HUDEP-2 (cell line): ENCODE data around the gene ACOX3.
A peak's percentile ranks its signal among the peaks of the same experiment; 100 is the strongest.
"Not testable (repeated sequence)": the region's sequence is repeated elsewhere in the genome, so short reads cannot be mapped to it uniquely, and the experiment has no call there.

Experiments
- DNase-seq, 76 experiments: peaks; one replicate each; lab custom pipeline; 2025; ENCODE audit not compliant: unreplicated experiment in 76 of 76; lab: John Stamatoyannopoulos, UW

ACOX3 gene

DNA sequence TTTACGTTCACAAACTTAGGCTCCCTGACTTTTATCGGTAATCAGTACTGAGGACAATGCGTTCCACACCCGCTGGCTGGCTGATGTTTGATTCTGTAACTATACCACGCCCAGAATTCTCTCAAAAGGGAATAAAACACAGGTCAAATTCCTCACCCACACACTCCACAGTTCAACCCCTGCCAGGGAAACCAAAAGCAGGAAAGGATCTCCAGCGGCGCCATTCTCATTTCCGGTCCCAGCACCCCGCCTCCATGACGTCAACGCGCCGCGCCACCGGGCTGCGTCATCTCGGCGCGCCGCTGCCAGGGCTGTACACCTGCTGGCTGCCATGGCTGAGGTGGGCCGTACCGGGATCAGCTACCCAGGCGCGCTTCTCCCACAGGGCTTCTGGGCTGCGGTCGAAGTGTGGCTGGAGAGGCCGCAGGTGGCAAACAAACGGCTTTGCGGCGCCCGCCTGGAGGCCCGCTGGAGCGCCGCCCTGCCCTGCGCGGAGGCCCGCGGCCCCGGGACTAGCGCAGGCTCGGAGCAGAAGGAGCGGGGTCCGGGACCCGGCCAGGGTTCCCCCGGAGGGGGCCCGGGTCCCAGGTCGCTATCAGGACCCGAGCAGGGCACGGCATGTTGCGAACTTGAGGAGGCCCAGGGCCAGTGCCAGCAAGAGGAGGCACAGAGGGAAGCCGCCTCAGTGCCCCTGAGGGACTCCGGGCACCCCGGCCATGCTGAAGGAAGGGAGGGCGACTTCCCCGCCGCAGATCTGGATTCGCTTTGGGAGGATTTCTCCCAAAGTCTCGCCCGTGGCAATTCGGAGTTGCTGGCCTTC lies at the start of gene ACOX3, which contains the start of gene TRMT44:
TSS of gene ACOX3 (minus strand) at position 232 of the 820 bp plus-strand sequence. CDS start 24,202 bp downstream, outside the sequence.
TSS of gene TRMT44 (plus strand) at position 286 of the 820 bp plus-strand sequence. CDS start at position 332, 46 bp downstream.
- peak in 73 of 76 experiments; percentile 24 to 91 (median 77) for DNase-seq

DNA sequence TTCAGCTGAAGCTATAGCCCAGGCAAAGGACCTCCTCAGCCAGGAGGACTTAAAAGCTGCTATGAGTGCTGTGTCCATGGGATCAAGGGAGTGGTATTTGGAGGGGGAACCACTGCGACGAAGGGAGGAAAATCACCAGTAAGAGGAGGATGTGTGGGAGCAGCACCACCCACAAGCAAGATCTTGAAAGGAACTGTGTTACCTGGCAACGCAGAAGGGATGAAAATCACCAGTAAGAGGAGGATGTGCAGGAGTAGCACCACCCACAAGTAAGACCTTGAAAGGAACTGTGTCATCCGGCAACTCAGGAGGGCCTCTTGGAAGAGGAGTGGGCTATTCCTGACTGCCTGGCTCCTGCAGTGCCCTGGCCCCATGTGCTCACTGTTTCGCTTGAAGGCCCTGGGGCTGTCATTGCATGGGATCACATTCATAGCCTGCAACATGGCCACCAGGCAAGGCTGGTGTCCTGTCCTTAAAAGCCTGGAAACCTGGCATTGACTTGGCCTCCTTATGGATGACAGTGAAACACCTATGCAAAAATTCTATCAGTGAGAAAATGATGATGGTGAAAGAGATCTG lies 48.4 kb upstream of the ACOX3 start:
- no peak for DNase-seq

DNA sequence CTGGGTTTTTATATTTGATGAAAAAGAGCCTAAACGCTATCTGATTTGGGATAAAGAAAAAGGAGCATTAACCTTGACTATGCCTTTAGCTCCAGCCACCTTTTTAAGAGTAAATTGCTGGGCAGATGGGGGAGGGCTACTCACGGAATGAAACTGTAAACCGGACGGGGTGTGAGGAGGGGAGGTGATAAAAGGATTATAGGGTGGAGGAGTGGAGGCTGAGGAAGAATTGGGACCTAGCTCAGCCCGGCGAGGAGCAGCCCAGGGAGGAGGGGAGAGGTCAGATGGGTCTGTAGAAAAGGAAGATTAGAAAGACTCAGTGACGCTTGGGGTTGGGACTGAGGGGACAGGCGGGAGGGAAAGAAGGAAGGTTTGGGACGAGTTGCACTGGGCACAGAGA lies 46.1 kb upstream of the ACOX3 start:
- DNase-seq, result not testable (repeated sequence)

DNA sequence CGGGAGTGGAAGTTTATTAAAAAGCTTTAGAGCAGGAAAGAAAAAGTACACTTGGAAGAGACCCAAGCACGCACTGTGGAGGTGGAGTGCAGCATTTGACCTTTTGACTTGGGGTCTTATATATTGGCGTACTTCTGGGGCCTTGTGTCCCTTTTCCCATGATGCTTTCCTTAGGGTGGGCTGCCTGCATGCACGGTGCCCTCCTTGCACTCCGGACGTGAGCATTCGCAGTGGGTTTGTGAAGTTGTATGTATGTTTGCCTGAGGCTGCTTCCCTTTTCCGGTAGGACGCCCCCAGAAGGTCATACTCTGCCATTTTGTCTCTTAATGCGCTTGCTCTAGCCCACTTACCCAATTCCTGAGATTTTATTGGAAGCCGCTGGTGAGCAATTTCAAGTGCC lies 39.7 kb upstream of the ACOX3 start:
- DNase-seq, result no peak

DNA sequence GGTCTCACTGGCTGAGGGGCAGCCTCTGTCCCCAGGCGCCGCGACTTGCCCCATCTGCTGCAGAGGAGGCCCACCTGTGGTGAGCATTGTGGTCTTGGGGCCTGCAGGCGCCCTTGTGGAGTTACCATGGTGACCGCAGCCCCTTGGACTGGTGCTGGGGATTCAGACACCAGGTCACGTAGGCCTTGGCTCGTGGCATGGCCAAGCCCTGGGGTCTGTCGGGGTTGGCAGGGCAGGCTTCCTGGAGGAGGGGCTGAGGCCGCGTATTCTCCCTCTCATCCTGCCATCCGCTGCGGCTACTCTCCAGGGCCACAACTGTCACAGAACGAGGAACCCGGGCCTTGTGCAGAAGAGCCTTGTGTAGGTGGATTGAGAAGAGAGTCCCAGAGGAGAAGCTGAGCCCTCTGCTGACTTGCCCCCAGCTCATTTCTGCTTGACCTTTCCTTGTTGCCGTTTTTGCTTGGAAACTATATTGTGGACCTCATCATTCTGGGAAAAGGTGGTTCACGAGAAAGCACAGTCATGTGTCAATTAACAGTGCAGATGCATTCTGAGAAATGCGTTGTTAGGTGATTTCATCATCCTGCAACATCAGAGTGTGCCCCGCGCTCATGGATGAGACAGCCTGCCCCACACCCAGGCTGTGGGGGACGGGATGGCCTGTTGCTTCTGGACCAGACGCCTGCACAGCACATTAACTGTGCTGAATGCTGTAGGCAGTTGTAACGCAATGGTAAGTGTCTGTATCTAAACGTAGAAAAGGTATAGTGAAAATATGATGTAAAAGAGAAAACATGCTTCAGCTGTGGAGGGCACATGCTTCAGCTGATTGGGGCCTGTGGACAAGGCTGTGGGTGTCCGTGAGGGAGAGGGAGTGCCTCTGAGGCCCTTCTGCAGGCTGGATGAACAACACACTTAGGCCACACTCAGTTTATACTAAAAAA lies 38.5 kb upstream of the ACOX3 start:
- DNase-seq, result no peak

DNA sequence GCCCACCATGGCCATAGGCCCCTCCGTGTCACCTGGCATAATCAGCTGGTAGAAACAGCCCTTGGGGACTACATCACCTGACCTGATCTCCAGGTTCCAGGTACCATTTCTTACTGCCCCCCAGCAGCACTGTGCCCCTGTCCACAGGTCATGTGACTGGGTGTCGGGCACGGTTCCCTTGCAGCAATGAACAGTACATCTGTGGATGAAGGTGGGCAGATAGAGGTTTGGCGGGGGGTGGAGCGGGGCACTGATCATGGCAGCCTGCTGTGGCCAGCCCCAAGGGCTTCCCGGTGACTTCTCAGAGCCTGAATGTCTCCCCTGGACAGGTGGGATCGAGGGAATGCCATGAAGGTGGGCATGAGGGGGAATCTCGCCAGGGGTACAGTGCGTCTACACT lies 37.8 kb upstream of the ACOX3 start:
- DNase-seq, result no peak

DNA sequence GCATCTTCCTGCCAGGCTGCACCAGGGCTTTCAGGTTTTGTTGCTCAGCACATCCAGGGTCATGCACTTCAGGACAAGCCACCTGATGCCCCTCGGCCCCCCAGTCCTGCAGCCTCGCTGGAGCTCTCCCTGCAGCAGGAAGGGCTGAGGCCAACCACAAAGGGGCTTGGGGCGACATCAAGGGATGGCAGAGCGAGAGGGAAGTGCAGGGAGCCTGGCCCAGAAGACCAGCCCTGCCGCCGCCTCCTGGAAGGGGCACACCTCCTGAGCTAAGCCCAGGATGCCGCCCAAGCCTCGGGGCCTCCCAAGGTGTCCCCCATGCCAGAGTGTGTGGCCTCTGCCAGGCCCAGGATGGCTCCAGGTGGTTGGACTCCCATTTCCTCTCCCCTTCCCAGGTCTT lies 37.2 kb upstream of the ACOX3 start:
- no peak for DNase-seq

DNA sequence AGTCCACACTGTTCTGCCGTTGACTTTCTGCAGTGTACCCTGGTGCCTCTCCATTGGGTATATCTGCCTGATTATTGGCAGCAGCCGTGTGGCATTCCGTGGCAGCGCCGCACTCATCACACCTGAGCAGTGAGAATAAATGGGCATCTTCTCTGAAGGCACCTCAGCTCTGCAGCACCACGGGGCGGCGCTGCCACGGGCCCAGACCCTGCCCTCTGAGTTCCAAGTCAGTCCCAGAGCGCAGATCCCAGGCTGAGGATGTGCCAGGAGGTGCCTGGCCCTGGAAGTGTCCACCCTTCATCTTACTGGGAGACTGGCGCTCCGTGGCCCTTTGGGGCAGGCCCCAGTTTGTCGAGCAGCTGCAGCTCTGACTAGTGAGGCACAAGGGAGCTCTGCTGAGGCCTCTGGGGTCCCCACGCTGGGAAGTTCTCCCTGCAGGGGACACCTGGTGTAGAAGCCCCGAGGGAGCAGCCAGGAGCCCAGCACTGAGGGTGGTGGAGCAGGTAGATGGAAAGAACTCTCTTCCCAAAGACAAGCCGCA lies 36.6 kb upstream of the ACOX3 start:
- DNase-seq, result no peak

DNA sequence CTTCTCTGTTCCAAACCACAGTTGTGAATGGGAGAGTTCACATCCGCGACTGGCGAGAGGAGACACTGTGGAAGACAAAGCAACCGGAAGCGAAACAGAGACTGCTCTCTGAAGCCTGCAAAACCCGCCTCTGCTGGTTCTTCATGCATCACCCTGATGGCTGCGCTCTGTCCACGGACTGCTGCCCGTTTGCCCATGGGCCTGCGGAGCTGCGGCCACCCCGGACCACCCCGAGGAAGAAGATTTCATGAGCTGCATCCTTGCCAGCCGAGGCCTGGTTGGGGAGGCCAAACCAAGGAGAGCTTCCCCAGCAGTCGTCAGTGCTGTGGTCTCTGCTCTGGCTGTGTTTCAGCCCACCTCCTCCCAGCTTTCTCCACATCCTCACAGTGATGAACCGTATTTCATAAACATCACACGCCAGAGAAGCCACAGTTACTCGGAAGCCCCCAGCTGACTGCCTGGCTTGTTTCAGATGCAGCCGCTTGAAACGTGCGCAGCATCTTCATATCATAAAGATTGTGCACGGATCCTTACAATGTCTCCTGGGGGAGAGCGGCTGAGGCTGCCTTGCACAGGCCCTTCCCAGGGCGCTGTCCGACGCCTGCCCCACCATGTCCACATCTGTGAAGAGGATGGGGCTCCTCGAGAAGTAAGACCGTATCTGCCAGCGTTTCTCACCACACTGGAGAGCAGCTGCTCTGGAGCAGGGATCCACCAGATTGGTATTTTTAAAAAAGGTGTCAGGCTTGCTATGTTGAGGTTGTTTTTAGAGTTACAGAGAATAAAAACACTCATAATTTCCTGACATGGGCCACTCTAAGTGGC lies 35.4 kb upstream of the ACOX3 start:
- no peak for DNase-seq

DNA sequence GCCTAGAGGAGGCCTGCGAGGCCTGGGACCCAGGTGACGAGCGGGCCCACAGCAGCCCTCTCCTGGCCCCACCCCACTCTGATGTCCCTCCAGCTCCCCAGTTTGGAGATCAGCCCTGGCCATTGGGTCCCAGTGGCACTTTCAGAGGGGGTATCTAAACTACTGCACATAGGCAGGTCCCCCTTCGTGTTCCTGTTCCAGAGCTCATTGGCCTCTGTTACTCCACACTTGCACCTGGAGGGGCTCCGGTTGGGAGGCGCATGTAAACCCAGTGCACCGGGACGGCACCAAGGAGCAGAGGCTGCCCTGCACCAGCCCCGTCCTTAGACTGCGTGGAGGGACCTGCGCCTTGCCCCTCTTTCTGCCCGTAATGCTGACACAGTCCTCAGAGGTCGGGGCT lies 34.3 kb upstream of the ACOX3 start:
- no peak for DNase-seq

DNA sequence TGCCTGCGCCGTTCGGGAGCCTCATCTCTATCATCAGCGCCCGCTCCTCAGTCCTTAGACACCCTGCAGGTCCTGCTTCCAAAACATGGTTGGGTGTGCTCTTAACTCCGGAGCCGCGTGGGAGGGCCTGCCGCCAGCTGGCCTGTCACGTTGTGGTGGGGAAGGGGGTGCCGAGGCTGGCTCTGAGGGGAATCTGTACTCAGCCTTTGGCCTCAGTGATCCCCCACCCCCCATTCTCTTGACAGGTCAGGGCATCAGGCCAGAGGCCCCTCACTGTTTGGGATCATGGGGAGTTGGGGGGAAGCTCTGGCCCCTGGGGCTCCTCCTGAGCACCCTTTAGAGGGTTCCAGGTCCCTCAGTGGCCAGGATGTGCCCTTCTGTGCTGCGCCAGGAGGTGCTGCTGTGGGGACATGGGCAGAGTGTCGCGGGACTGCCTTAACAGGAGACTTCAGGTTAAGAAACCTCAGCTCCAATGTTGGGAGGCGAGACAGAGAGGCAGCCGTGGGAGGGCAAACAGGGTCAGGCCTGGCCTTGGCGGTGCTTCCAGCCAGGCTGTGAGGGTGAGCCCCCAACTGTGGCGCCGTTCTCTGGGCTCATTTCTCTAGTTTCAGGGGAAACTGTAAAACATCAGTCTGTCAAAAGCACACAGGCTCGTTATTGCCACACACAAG lies 33.5 kb upstream of the ACOX3 start:
- DNase-seq, result no peak

DNA sequence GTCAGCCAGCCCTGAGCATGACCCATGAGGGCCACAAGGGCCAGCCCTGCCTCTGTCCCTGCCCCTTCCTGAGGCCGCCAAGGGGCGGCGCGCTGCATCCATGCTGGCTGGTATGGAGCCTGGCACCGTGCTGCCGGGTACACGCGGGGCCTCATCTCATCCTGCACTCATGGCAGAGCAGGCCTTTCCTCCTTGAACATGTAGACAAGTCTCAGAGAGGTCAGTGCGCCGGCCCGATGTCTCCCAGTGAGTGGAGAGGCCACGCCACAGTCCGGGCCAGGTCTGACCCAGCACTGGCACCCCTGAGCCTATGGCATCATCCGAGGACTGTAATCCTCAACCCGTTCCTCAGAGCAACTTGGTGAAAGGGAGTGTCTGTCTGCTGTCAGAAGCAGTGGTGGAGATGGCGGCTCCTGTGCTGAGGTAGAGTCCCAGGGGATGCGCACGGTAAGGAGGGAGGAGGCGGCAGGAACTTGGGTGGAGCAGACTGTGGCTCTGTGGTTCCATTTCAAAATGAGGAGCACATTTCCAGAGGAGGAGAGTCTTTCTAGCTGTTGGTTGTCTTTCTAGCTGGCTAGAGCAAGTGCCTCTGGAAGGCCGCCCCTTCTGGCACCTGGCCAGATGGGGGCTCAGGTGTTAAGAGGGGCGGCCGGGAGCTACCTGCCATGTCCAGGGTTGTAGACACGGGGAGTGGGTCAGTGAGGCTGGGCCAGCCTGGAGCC lies 32.8 kb upstream of the ACOX3 start:
- DNase-seq, result no peak

DNA sequence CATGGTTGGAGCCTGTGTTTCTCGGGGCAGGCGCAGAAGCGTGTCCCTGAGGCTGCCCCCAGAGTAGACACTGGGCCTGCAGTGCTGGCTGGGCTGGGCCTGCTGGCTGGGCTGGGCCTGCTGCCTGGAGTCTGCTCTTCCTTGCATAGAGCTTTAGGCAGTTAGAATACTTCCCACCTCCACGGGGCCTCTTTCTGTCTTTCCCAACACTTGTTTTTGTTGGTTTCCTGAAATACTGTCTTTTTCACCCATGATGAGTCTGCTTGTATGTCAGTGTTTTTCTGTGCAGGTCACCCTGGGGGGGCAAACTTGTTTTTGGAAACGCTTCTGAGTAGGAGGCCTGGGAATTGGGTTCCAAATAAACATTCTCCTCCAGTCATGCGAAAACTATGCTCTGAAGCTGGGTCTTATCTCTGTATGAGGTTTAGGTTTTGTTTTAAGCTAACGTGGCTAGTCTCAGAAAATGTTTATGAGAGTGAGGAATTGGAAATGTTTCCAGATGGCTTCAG lies 32.2 kb upstream of the ACOX3 start:
- DNase-seq, result no peak

DNA sequence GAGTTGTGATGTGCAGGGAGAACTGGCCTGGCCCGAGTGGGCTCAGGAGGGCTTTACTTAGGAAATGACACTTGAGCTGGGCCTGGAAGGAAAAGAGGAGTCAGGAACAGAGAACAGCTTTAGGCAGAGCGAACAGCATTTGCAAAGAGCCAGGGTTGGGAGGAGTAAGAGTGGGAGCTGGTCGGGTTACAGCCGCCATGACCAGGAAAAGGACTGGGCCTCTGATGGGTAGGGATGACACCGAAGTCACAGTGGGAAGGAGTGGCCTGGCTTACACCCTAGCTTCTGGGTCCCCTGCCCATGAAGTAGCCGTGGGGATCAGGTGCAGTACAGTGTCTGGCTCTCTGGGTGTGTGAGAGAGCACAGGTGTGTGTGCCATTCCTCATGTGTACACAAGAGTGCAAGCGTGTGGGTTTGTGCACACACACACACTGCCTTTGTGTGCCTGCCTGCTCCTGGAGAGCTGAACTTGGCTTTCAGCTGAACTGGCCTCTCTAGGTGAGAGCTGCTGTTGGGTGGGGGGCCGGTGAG lies 31.7 kb upstream of the ACOX3 start:
- DNase-seq, result no peak

DNA sequence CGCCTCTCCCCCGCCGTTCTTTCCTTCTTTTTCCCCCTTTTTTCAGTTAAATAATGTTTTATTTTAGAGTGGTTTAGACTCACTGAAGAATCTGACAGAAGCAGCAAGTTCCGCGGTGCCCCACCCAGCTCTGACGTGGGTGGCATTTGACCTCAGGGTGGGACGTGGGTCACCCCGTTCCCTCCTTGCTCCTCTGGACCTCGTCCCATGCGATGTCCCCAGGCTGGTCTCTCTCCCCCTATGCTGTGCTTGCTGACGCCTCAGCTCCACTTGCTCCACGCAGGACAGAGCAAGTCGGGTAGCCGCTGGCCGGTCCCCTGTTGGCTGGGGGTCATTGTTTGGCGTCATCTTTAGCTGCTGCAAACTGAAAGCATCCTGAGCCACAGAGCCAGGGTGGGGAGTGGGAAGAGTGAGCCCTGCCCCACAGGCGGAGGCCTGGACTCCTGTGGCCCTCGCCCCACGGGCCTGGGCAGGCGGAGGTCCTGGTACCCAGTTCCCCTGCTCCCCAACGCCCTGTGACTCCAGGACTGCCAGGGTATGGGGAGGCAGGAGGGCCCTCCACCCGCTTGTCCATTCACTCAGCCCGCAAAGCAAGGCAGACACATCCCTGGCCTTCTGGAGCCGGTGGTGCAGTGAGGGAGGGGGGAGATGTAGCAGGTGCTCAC lies 30.8 kb upstream of the ACOX3 start:
- no peak for DNase-seq

DNA sequence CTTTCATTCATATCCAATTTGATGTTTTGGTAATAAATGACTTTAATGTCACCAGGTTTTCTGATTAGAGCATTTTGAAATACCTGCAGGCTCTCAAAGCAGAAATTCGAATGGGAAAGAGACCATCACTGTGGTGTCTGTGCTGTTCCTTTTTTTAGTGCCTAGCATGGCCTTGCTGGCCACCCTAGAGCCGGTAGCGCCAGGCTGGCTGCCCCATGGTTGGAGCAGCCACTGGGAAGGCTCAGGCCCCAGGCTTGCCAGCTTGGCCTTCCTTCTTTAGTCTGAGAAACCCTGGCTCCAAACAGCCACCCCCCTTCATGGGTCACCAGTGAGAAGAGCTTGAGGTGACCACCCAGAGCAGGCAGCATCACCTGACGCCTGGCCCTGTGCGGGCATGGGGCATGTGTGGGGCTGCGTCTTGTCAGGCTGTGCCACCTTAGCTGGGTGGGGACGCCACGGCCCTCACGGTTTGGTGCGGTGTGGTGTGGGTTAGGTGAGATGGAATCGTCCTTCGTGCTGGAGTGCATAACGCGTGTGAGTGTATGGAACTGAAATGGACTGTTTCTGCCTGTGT lies 30.0 kb upstream of the ACOX3 start:
- no peak for DNase-seq

DNA sequence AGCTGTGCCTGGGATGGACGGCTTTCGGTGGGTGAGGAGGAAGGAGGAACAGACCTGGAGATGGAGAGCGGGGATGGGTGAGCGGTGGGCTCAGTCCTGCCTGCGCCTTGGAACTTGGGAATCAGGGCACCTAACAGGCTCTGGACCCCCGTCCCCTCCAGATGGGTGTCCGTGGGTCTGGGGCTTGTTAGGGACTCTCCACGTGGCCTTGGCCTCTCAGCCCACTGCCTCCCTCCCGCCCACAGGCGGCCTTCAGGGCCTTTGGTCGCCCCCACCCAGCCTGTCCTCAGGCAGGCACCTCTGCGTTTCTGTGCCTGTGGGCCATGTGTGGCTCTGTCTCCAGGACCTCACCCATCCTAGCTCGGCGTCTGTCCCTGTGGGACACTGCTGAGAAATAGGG lies 29.0 kb upstream of the ACOX3 start:
- DNase-seq, result no peak
